Neural cell (in vitro differentiated cells): ENCODE measurements around the gene LRGUK.

Experiments used
- EP300 ChIP-seq: fragments of 450-650 bp; conservative IDR thresholded peaks from 2 replicates; pipeline ENCODE4 v1.6.1; 2014; ENCODE audit warnings: antibody characterized with exemption, mild to moderate bottlenecking, moderate library complexity; ENCODE audit not compliant: poor library complexity, severe bottlenecking
- EZH2 ChIP-seq: fragments of 200-600, 300-800 bp; shearing (Covaris generic), sonication (generic); IDR thresholded peaks from 2 replicates; pipeline ENCODE4 v1.6.1; 2014; ENCODE audit warnings: antibody characterized with exemption, low read length, borderline replicate concordance, mild to moderate bottlenecking; ENCODE audit not compliant: insufficient read depth, poor library complexity, severe bottlenecking
- POLR2AphosphoS5 ChIP-seq: IDR thresholded peaks from 2 replicates; pipeline ENCODE4 v1.6.1; 2012
- TAF1 ChIP-seq: IDR thresholded peaks from 2 replicates; pipeline ENCODE4 v1.6.1; 2012; ENCODE audit warnings: low read depth
- TF ChIP-seq, protein P1 (sequence below): IDR thresholded peaks from 2 replicates; pipeline ENCODE4 v1.6.1; 2012; ENCODE audit warnings: borderline replicate concordance
- TF ChIP-seq, protein P2 (sequence below): fragments of 450-650 bp; IDR thresholded peaks from 2 replicates; pipeline ENCODE4 v1.5.1; 2014; ENCODE audit warnings: antibody characterized with exemption, mild to moderate bottlenecking, moderate library complexity; ENCODE audit not compliant: poor library complexity, severe bottlenecking

DNA sequence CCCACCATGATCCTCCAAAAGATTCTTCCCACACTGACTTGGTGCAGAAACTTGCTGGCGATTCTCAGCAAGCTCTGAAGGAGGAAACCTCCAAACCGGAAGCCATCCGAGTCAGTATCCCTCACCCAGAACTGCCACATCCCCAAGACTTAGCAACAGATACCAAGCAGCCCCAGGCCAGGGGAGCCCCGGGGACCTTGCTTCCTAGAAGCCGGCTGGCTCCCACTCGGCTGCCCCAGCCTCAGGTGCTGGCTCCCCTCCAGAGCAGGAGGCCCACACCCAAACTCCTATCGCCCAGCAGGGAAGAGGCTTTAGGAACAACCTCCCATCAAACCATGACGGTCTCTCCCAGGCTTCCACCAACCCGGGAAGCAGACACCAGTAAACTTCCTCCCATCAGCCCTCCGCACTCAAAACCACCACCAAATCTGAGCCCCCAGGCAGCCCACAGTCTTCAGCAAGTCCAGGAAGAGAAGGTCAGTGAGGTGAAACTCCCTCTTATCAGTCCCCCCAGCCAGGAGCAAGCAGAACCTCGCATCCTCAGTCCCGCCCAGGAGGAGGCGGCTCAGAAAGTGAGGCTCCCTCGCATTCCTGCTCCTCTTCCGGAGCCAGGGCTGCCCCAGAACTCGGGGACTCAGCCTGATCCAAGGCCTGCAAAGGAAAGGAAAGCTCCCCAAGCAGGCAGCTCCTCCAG is 82.3 kb downstream of the LRGUK start:
- TF ChIP-seq, protein P1, sequence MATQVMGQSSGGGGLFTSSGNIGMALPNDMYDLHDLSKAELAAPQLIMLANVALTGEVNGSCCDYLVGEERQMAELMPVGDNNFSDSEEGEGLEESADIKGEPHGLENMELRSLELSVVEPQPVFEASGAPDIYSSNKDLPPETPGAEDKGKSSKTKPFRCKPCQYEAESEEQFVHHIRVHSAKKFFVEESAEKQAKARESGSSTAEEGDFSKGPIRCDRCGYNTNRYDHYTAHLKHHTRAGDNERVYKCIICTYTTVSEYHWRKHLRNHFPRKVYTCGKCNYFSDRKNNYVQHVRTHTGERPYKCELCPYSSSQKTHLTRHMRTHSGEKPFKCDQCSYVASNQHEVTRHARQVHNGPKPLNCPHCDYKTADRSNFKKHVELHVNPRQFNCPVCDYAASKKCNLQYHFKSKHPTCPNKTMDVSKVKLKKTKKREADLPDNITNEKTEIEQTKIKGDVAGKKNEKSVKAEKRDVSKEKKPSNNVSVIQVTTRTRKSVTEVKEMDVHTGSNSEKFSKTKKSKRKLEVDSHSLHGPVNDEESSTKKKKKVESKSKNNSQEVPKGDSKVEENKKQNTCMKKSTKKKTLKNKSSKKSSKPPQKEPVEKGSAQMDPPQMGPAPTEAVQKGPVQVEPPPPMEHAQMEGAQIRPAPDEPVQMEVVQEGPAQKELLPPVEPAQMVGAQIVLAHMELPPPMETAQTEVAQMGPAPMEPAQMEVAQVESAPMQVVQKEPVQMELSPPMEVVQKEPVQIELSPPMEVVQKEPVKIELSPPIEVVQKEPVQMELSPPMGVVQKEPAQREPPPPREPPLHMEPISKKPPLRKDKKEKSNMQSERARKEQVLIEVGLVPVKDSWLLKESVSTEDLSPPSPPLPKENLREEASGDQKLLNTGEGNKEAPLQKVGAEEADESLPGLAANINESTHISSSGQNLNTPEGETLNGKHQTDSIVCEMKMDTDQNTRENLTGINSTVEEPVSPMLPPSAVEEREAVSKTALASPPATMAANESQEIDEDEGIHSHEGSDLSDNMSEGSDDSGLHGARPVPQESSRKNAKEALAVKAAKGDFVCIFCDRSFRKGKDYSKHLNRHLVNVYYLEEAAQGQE = no peak
- TF ChIP-seq POLR2AphosphoS5 (no peak), EZH2 (no peak), TAF1 (no peak), EP300 (no peak)
- TF ChIP-seq, protein P2, sequence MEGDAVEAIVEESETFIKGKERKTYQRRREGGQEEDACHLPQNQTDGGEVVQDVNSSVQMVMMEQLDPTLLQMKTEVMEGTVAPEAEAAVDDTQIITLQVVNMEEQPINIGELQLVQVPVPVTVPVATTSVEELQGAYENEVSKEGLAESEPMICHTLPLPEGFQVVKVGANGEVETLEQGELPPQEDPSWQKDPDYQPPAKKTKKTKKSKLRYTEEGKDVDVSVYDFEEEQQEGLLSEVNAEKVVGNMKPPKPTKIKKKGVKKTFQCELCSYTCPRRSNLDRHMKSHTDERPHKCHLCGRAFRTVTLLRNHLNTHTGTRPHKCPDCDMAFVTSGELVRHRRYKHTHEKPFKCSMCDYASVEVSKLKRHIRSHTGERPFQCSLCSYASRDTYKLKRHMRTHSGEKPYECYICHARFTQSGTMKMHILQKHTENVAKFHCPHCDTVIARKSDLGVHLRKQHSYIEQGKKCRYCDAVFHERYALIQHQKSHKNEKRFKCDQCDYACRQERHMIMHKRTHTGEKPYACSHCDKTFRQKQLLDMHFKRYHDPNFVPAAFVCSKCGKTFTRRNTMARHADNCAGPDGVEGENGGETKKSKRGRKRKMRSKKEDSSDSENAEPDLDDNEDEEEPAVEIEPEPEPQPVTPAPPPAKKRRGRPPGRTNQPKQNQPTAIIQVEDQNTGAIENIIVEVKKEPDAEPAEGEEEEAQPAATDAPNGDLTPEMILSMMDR = no peak
